Neural cell (in vitro differentiated cells): ENCODE results near the gene MECR. TPM values are rescaled to one million over a fixed set of nuclear protein-coding genes. Genes with fewer than 3 reads are reported as not detected.

Experiments used
- H2AFZ ChIP-seq: fragments of 200-600, 300-800 bp; sonication (generic), shearing (Covaris generic); 2 replicates; pipeline ENCODE4 v1.6.0; 2014; ENCODE audit warnings: low read depth, mild to moderate bottlenecking, antibody characterized with exemption, low read length, moderate library complexity
- H3F3A ChIP-seq: fragments of 200-600 bp; shearing (Covaris generic); 2 replicates; pipeline ENCODE4 v1.6.1; 2016; ENCODE audit warnings: mild to moderate bottlenecking, moderate library complexity, mixed read lengths, antibody characterized with exemption, low read length; ENCODE audit not compliant: insufficient read depth, poor library complexity, severe bottlenecking
- H3K27ac ChIP-seq: fragments of 200-600, 300-800 bp; sonication (generic), shearing (Covaris generic); 2 replicates; pipeline ENCODE4 v1.5.1; 2014; ENCODE audit warnings: mild to moderate bottlenecking, low read length, moderate library complexity
- H3K27me3 ChIP-seq: fragments of 300-800, 200-600 bp; sonication (generic), shearing (Covaris generic); 2 replicates; pipeline ENCODE4 v1.6.0; 2014; ENCODE audit warnings: mild to moderate bottlenecking, low read depth, low read length, moderate library complexity; ENCODE audit not compliant: insufficient read depth
- H3K36me3 ChIP-seq: fragments of 300-800, 200-600 bp; sonication (generic), shearing (Covaris generic); 2 replicates; pipeline ENCODE4 v1.5.1; 2014; ENCODE audit warnings: mild to moderate bottlenecking, antibody characterized with exemption, low read length, moderate library complexity; ENCODE audit not compliant: insufficient read depth
- H3K4me2 ChIP-seq: fragments of 300-800, 200-600 bp; sonication (generic), shearing (Covaris generic); 2 replicates; pipeline ENCODE4 v1.6.0; 2014; ENCODE audit warnings: mild to moderate bottlenecking, low read length
- H3K4me3 ChIP-seq: fragments of 300-800, 200-600 bp; sonication (generic), shearing (Covaris generic); 2 replicates; pipeline ENCODE4 v1.5.1; 2014; ENCODE audit warnings: mild to moderate bottlenecking, low read length, moderate library complexity
- H3K79me2 ChIP-seq: fragments of 200-600 bp; shearing (Covaris generic); replicated peaks from 2 replicates; pipeline ENCODE4 v1.6.0; 2014; ENCODE audit warnings: mild to moderate bottlenecking, low read length, moderate library complexity; ENCODE audit not compliant: insufficient read depth
- H3K9ac ChIP-seq: fragments of 300-800, 200-600 bp; sonication (generic), shearing (Covaris generic); 2 replicates; pipeline ENCODE4 v1.6.1; 2016; ENCODE audit warnings: mild to moderate bottlenecking, low read length, mixed read lengths
- H3K9me2 ChIP-seq: fragments of 200-600 bp; shearing (Covaris generic); 2 replicates; pipeline ENCODE4 v1.6.1; 2016; ENCODE audit warnings: mild to moderate bottlenecking, low read length, mixed read lengths; ENCODE audit not compliant: insufficient read depth
- H3K9me3 ChIP-seq: fragments of 200-600, 300-800 bp; sonication (generic), shearing (Covaris generic); 2 replicates; pipeline ENCODE4 v1.6.1; 2016; ENCODE audit warnings: mild to moderate bottlenecking, mixed run types, low read length, moderate library complexity, mixed read lengths
- H4K20me1 ChIP-seq: fragments of 200-600 bp; shearing (Covaris generic); 2 replicates; pipeline ENCODE4 v1.6.1; 2016; ENCODE audit warnings: mild to moderate bottlenecking, mixed run types; ENCODE audit not compliant: insufficient read depth
- CTCF ChIP-seq: fragments of 450-650 bp; IDR thresholded peaks from 2 replicates; pipeline ENCODE4 v1.5.1; 2014; ENCODE audit warnings: antibody characterized with exemption, mild to moderate bottlenecking, moderate library complexity; ENCODE audit not compliant: poor library complexity, severe bottlenecking
- EP300 ChIP-seq: fragments of 450-650 bp; conservative IDR thresholded peaks from 2 replicates; pipeline ENCODE4 v1.6.1; 2014; ENCODE audit warnings: antibody characterized with exemption, mild to moderate bottlenecking, moderate library complexity; ENCODE audit not compliant: poor library complexity, severe bottlenecking
- EZH2 ChIP-seq: fragments of 200-600, 300-800 bp; shearing (Covaris generic), sonication (generic); IDR thresholded peaks from 2 replicates; pipeline ENCODE4 v1.6.1; 2014; ENCODE audit warnings: antibody characterized with exemption, low read length, borderline replicate concordance, mild to moderate bottlenecking; ENCODE audit not compliant: insufficient read depth, poor library complexity, severe bottlenecking
- MXI1 ChIP-seq: fragments of 450-650 bp; conservative IDR thresholded peaks from 2 replicates; pipeline ENCODE4 v1.6.1; 2014; ENCODE audit warnings: antibody characterized with exemption, mild to moderate bottlenecking; ENCODE audit not compliant: poor library complexity, severe bottlenecking
- POLR2AphosphoS5 ChIP-seq: IDR thresholded peaks from 2 replicates; pipeline ENCODE4 v1.6.1; 2012
- RAD21 ChIP-seq: fragments of 450-650 bp; conservative IDR thresholded peaks from 2 replicates; pipeline ENCODE4 v1.6.1; 2014; ENCODE audit warnings: antibody characterized with exemption, mild to moderate bottlenecking, moderate library complexity
- REST ChIP-seq: IDR thresholded peaks from 2 replicates; pipeline ENCODE4 v1.6.1; 2012; ENCODE audit warnings: borderline replicate concordance
- SMC3 ChIP-seq: fragments of 450-650 bp; conservative IDR thresholded peaks from 2 replicates; pipeline ENCODE4 v1.6.1; 2014; ENCODE audit warnings: antibody characterized with exemption, mild to moderate bottlenecking, moderate library complexity; ENCODE audit not compliant: poor library complexity
- TAF1 ChIP-seq: IDR thresholded peaks from 2 replicates; pipeline ENCODE4 v1.6.1; 2012; ENCODE audit warnings: low read depth
- polyA plus RNA-seq: library from polyadenylated mRNA; depleted of rRNA; stranded (reverse); fragments of >200 nt; gene quantifications from 2 replicates; pipeline ENCODE4 v1.2.3, GENCODE V29; 2014

MECR gene
- polyA plus RNA-seq, 1 donor from 2014 or later: 14.0 TPM

DNA sequence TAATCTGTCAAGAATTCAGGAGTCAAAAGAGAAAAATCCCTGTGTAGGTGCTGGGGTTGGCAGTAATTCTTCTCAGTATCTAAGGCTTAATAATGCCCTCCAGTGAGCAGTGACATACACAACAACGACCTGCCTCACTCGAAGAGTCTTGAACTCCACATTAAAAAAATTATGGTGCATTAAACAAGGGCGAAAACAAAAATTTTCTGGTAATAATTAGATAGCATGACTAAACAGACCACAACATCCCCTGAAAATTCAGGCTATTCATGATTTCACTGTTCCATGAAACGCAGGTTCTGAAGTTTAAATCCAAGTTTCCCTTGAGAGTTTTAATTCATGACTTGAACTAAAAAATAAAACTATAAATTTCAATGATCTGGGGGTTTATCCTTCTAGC is 54.2 kb downstream of the MECR start:
- H2AFZ ChIP-seq: no peak overlapping the region
- no peaks in the 10 kb centered on the region for H3K9me2 ChIP-seq
- no peaks in the 10 kb centered on the region for H3K27me3 ChIP-seq
- no peak overlapping the region for H3K4me3 ChIP-seq
- no peaks in the 10 kb centered on the region for H3K9me3 ChIP-seq
- no peaks in the 10 kb centered on the region for H3F3A ChIP-seq
- TF ChIP-seq MXI1 (no peak), REST (no peak), EZH2 (no peak), POLR2AphosphoS5 (no peak), EP300 (no peak), RAD21 (no peak), SMC3 (no peak), TAF1 (no peak), CTCF (no peak)
- H3K9ac ChIP-seq: no peak overlapping the region
- peaks cover 10% of the 10 kb centered on the region for H4K20me1 ChIP-seq
- no peaks in the 10 kb centered on the region for H3K36me3 ChIP-seq
- H3K4me2 ChIP-seq: no peak overlapping the region
- H3K27ac ChIP-seq: no peak overlapping the region
- peaks cover 87% of the 10 kb centered on the region for H3K79me2 ChIP-seq

GRCh38 chr1:29172415-29172939 is 58.3 kb downstream of the MECR start:
- TF ChIP-seq POLR2AphosphoS5: no peak
- no peak for TF ChIP-seq REST
- no peak for TF ChIP-seq MXI1
- TF ChIP-seq EZH2: no peak
- TF ChIP-seq SMC3: no peak
- TF ChIP-seq EP300: no peak
- TF ChIP-seq CTCF: no peak
- TF ChIP-seq RAD21: no peak
- no peak for TF ChIP-seq TAF1
- Histone ChIP-seq H3F3A (no peaks in the 10 kb centered on the region), H4K20me1 (peaks cover 3% of the 10 kb centered on the region), H3K79me2 (peaks cover 91% of the 10 kb centered on the region), H3K4me3 (no peak overlapping the region), H3K9me3 (no peaks in the 10 kb centered on the region), H3K27me3 (no peaks in the 10 kb centered on the region), H3K27ac (no peak overlapping the region), H2AFZ (no peak overlapping the region), H3K36me3 (no peaks in the 10 kb centered on the region), H3K4me2 (no peak overlapping the region), H3K9ac (no peak overlapping the region), H3K9me2 (no peaks in the 10 kb centered on the region)
